ENCODE data around the gene EXOC2.

Gene EXOC2

DNA sequence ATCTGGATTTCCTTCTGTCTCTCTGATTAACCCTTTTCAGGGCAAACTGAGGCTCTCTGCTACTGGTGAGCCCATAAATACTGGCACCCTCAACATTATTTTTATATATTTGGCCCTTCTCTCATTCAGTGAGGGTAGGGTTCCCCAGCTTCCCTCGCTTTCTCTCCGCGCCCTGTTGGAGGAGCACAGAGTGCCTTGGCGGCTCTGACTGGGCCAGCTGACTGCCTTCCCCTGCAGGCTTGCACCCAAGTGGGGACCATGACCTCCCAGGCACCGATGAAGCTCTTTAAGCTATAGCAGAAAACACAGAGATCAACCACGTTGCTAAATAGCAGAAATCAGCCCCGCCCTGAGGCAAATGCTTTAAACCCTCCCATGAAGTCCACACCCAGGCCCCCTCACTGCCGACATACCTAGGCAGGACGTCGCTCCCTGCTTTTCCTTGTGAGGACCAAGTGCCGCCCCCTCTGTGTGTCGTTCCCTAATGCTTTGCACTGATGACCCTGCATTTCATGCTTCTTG is 141.0 kb downstream of the EXOC2 start:
- no peak overlapping the region for H3K4me3 ChIP-seq (ENCODE audit: low read depth, low read length)
- DNase-seq (ENCODE audit: low read depth) = no peak
- TF ChIP-seq MAX (IDR thresholded peaks at IDR 0.05; ENCODE audit: low read depth, low read length) (no peak), MYC (IDR thresholded peaks at IDR 0.05; ENCODE audit: low read depth, low read length) (no peak), POLR2A (IDR thresholded peaks at IDR 0.05; ENCODE audit: extremely low read depth, insufficient read length) (no peak), CTCF (IDR thresholded peaks at IDR 0.05; ENCODE audit: low read depth, low read length) (no peak)

GRCh38 chr6:551405-551804 is 141.5 kb downstream of the EXOC2 start:
- peak; percentile 50 for DNase-seq (ENCODE audit: low read depth)
- no peak for TF ChIP-seq MYC (IDR thresholded peaks at IDR 0.05; ENCODE audit: low read depth, low read length)
- peak; percentile 5 for TF ChIP-seq CTCF (IDR thresholded peaks at IDR 0.05; ENCODE audit: low read depth, low read length)
- no peak overlapping the region for H3K4me3 ChIP-seq (ENCODE audit: low read depth, low read length)

DNA sequence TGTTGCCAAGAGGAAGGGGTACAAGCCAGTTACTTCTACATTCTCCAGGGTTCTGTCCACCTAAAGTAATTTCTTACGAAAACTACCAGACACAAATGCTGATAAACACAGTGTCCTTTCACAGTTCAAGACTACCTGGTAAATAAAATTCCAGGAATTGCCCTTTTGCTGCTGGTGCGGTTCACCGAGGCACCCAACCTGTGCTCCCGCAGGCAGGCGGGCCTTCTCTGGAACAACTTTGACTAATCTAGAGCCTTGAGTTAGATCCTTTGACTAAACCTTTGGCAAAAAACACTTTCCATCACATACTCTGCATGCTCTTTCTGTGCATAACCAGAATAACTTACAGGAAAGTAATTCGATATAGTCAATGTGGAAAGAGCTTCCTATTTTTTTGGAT is 143.0 kb downstream of the EXOC2 start:
- no peak overlapping the region for H3K4me3 ChIP-seq (ENCODE audit: low read depth, low read length)
- TF ChIP-seq MYC (IDR thresholded peaks at IDR 0.05; ENCODE audit: low read depth, low read length) (no peak), POLR2A (IDR thresholded peaks at IDR 0.05; ENCODE audit: extremely low read depth, insufficient read length) (no peak), MAX (IDR thresholded peaks at IDR 0.05; ENCODE audit: low read depth, low read length) (no peak), CTCF (IDR thresholded peaks at IDR 0.05; ENCODE audit: low read depth, low read length) (no peak)
- DNase-seq (ENCODE audit: low read depth) = no peak

- DNase-seq (ENCODE audit: low read depth) = no peak
- TF ChIP-seq MYC (IDR thresholded peaks at IDR 0.05; ENCODE audit: low read depth, low read length) (no peak), CTCF (IDR thresholded peaks at IDR 0.05; ENCODE audit: low read depth, low read length) (no peak), POLR2A (IDR thresholded peaks at IDR 0.05; ENCODE audit: extremely low read depth, insufficient read length) (no peak), MAX (IDR thresholded peaks at IDR 0.05; ENCODE audit: low read depth, low read length) (no peak)
- H3K4me3 ChIP-seq (ENCODE audit: low read depth, low read length) = no peak overlapping the region
Observed at GRCh38 chr6:548517-548916, 144.4 kb downstream of the EXOC2 start.

GRCh38 chr6:548091-548490 is 144.8 kb downstream of the EXOC2 start:
- DNase-seq (ENCODE audit: low read depth) = no peak
- TF ChIP-seq CTCF (IDR thresholded peaks at IDR 0.05; ENCODE audit: low read depth, low read length) (no peak), MYC (IDR thresholded peaks at IDR 0.05; ENCODE audit: low read depth, low read length) (no peak), POLR2A (IDR thresholded peaks at IDR 0.05; ENCODE audit: extremely low read depth, insufficient read length) (no peak), MAX (IDR thresholded peaks at IDR 0.05; ENCODE audit: low read depth, low read length) (no peak)
- no peak overlapping the region for H3K4me3 ChIP-seq (ENCODE audit: low read depth, low read length)

DNA sequence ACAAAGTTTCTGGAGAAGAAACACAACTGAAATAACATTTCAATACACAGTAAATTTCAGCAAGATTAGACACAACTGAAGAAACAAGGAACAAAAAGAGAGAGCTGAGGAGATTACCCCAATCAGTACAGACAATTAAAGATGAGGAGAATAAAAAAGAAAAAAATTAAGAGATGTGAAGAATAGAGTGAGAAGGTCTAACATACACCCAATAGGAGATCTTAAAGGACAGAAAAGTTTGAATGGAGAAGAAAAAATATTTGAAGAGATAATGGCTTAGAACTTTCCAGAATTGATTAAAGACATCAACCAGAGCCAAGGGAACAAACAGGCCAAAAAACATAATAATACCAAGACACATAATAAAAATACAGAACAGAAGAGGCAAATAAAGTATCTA is 152.4 kb downstream of the EXOC2 start:
- DNase-seq (ENCODE audit: low read depth) = no peak
- no peak overlapping the region for H3K4me3 ChIP-seq (ENCODE audit: low read depth, low read length)
- TF ChIP-seq POLR2A (IDR thresholded peaks at IDR 0.05; ENCODE audit: extremely low read depth, insufficient read length) (no peak), CTCF (IDR thresholded peaks at IDR 0.05; ENCODE audit: low read depth, low read length) (no peak), MYC (IDR thresholded peaks at IDR 0.05; ENCODE audit: low read depth, low read length) (no peak), MAX (IDR thresholded peaks at IDR 0.05; ENCODE audit: low read depth, low read length) (no peak)
